H1 (cell line): ENCODE data around the gene GPATCH2L. TPM values are rescaled to one million over a fixed set of nuclear protein-coding genes. Genes with fewer than 3 reads are reported as not detected.

Experiments used
- CTCF ChIA-PET: fragments of 300-600 bp; sonication (Branson Sonifier 250); formaldehyde crosslinking; loops from one replicate; lab custom pipeline; 2021; ENCODE audit not compliant: partially characterized antibody; lab: Charles Lee
- POLR2A ChIA-PET: fragments of 300-600 bp; sonication (Branson Sonifier 250); formaldehyde crosslinking; loops from one replicate; lab custom pipeline; 2021; ENCODE audit warnings: inconsistent platforms; ENCODE audit not compliant: partially characterized antibody; lab: Charles Lee
- DNase-seq, 2 experiments: peaks; one replicate each; pipeline versions ENCODE4 v3.0.0 to v3.0.0-alpha.2; 2010 to 2022; ENCODE audit warnings: low spot score in 2 of 2, low read depth in 1 of 2, mixed read lengths in 1 of 2
- FAIRE-seq: peaks from 2 replicates; lab custom pipeline; 2011; peaks lifted over from hg19 to GRCh38; lab: Jason Lieb, UNC
- H2AFZ ChIP-seq: 2 replicates; pipeline ENCODE4 v1.8.1; 2012; ENCODE audit warnings: low read length, inconsistent platforms
- H2AK5ac ChIP-seq: 2 replicates; pipeline ENCODE4 v1.6.1; 2013; ENCODE audit warnings: low read depth, low read length
- H2BK120ac ChIP-seq: replicated peaks from 2 replicates; pipeline ENCODE3; 2013; ENCODE audit warnings: low read depth, low read length, inconsistent platforms
- H2BK12ac ChIP-seq: 2 replicates; pipeline ENCODE4 v1.6.1; 2013; ENCODE audit warnings: low read depth, low read length
- H2BK15ac ChIP-seq: 2 replicates; pipeline ENCODE4 v1.6.1; 2013; ENCODE audit warnings: low read length
- H2BK20ac ChIP-seq: 2 replicates; pipeline ENCODE4 v1.6.1; 2013; ENCODE audit warnings: low read length
- H2BK5ac ChIP-seq: 2 replicates; pipeline ENCODE4 v1.6.1; 2013; ENCODE audit warnings: low read depth, low read length
- H3K14ac ChIP-seq: 2 replicates; pipeline ENCODE4 v1.6.1; 2013; ENCODE audit warnings: inconsistent platforms; ENCODE audit not compliant: insufficient read length
- H3K18ac ChIP-seq: 2 replicates; pipeline ENCODE4 v1.6.1; 2013; ENCODE audit warnings: low read length; ENCODE audit errors: extremely low read depth
- H3K23ac ChIP-seq: 2 replicates; pipeline ENCODE4 v1.6.1; 2013; ENCODE audit warnings: inconsistent platforms; ENCODE audit not compliant: insufficient read length
- H3K23me2 ChIP-seq: 2 replicates; pipeline ENCODE4 v1.6.1; 2013; ENCODE audit warnings: low read depth, low read length
- H3K27ac ChIP-seq: 2 replicates; pipeline ENCODE4 v1.6.1; 2011; ENCODE audit warnings: low read depth, low read length, inconsistent platforms
- H3K27me3 ChIP-seq, 4 experiments: replicated peaks in 1 of 4; 1 replicate in 1 of 4; 2 replicates in 3 of 4; pipeline versions ENCODE4 v1.6.1 to v1.8.1; 2011 to 2013; ENCODE audit warnings: low read length in 3 of 4, mild to moderate bottlenecking in 3 of 4, inconsistent platforms in 2 of 4, mixed read lengths in 2 of 4, moderate library complexity in 1 of 4; ENCODE audit not compliant: control insufficient read depth in 3 of 4, insufficient read depth in 3 of 4; ENCODE audit errors: extremely low read depth in 1 of 4
- H3K36me3 ChIP-seq, 4 experiments: 2 replicates each; pipeline versions ENCODE4 v1.6.1 to v1.8.1; 2011 to 2013; ENCODE audit warnings: mild to moderate bottlenecking in 4 of 4, low read length in 3 of 4, moderate library complexity in 2 of 4, control low read depth in 1 of 4, inconsistent platforms in 1 of 4; ENCODE audit not compliant: insufficient read depth in 4 of 4, control insufficient read depth in 2 of 4
- H3K4ac ChIP-seq: replicated peaks from 2 replicates; pipeline ENCODE3; 2013; ENCODE audit warnings: low read length, low read depth, mixed read lengths, inconsistent platforms; ENCODE audit not compliant: insufficient read length
- H3K4me1 ChIP-seq, 4 experiments: replicated peaks in 1 of 4; 1 replicate in 1 of 4; 2 replicates in 3 of 4; pipeline versions ENCODE4 v1.6.1 to v1.8.1; 2011 to 2013; ENCODE audit warnings: low read length in 3 of 4, inconsistent platforms in 2 of 4, mixed read lengths in 1 of 4; ENCODE audit not compliant: insufficient read depth in 4 of 4, control insufficient read depth in 3 of 4
- H3K4me2 ChIP-seq, 2 experiments: 2 replicates each; pipeline versions ENCODE4 v1.6.1 to v1.8.1; 2011 to 2013; ENCODE audit warnings: low read depth in 2 of 2, low read length in 2 of 2, control low read depth in 1 of 2, inconsistent platforms in 1 of 2, mild to moderate bottlenecking in 1 of 2; ENCODE audit not compliant: insufficient read depth in 1 of 2
- H3K4me3 ChIP-seq, 4 experiments: fragments of 200-600, 300-600 bp in 1 of 4; sonication (generic), shearing (Covaris generic), sonication (Bioruptor Twin) in 1 of 4; 2 replicates each; pipeline versions ENCODE4 v1.5.1 to v1.8.1; 2011 to 2016; ENCODE audit warnings: low read length in 4 of 4, low read depth in 3 of 4, control low read depth in 2 of 4, inconsistent platforms in 2 of 4, mild to moderate bottlenecking in 2 of 4, mixed read lengths in 1 of 4, moderate library complexity in 1 of 4; ENCODE audit not compliant: insufficient read depth in 2 of 4; ENCODE audit errors: extremely low read depth in 1 of 4
- H3K56ac ChIP-seq: replicated peaks from 2 replicates; pipeline ENCODE3; 2013; ENCODE audit warnings: low read depth, mild to moderate bottlenecking, mixed read lengths, low read length, inconsistent platforms; ENCODE audit not compliant: insufficient read length
- H3K79me1 ChIP-seq: 2 replicates; pipeline ENCODE4 v1.6.1; 2013; ENCODE audit warnings: low read depth, low read length, control low read depth
- H3K79me2 ChIP-seq, 2 experiments: 2 replicates each; pipeline versions ENCODE4 v1.6.1 to v1.8.1; 2012 to 2013; ENCODE audit warnings: low read length in 2 of 2, mild to moderate bottlenecking in 2 of 2, inconsistent platforms in 1 of 2; ENCODE audit not compliant: insufficient read depth in 2 of 2, control insufficient read depth in 1 of 2
- H3K9ac ChIP-seq, 4 experiments: replicated peaks in 1 of 4; 1 replicate in 1 of 4; 2 replicates in 3 of 4; pipeline versions ENCODE4 v1.6.1 to v1.8.1; 2011 to 2013; ENCODE audit warnings: low read depth in 3 of 4, low read length in 3 of 4, control low read depth in 2 of 4, mild to moderate bottlenecking in 2 of 4, moderate library complexity in 2 of 4, inconsistent platforms in 1 of 4; ENCODE audit errors: extremely low read depth in 1 of 4
- H3K9me3 ChIP-seq, 2 experiments: 2 replicates each; pipeline versions ENCODE4 v1.6.1 to v1.8.1; 2012 to 2013; ENCODE audit warnings: mild to moderate bottlenecking in 2 of 2, moderate library complexity in 2 of 2, control low read depth in 1 of 2, inconsistent platforms in 1 of 2, low read depth in 1 of 2, low read length in 1 of 2, mixed read lengths in 1 of 2; ENCODE audit not compliant: insufficient read depth in 2 of 2
- H4K20me1 ChIP-seq, 2 experiments: replicated peaks in 1 of 2; 2 replicates each; pipeline versions ENCODE3 to v1.8.1; 2011 to 2013; ENCODE audit warnings: inconsistent platforms in 2 of 2, low read length in 2 of 2, mild to moderate bottlenecking in 1 of 2; ENCODE audit not compliant: insufficient read depth in 2 of 2, control insufficient read depth in 1 of 2
- H4K5ac ChIP-seq: 2 replicates; pipeline ENCODE4 v1.6.1; 2013; ENCODE audit warnings: low read length, low read depth, mixed read lengths, inconsistent platforms; ENCODE audit not compliant: insufficient read length
- H4K8ac ChIP-seq: 2 replicates; pipeline ENCODE4 v1.8.0; 2013; ENCODE audit warnings: mild to moderate bottlenecking, moderate library complexity, low read length, inconsistent platforms; ENCODE audit not compliant: insufficient read depth; ENCODE audit errors: extremely low read depth
- H4K91ac ChIP-seq: replicated peaks from 2 replicates; pipeline ENCODE3; 2013; ENCODE audit warnings: low read length, mixed read lengths, inconsistent platforms; ENCODE audit not compliant: insufficient read length
- ASH2L ChIP-seq: fragments of 200-600, 300-600 bp; sonication (generic); IDR thresholded peaks from one replicate; pipeline ENCODE4 v1.7.1; 2017; ENCODE audit warnings: low read length
- CEBPB ChIP-seq: IDR thresholded peaks from 2 replicates; pipeline ENCODE4 v1.6.1; 2012; ENCODE audit warnings: low read depth, low read length
- CTCF ChIP-seq, 3 experiments: IDR thresholded peaks; 1 replicate in 2 of 3; 2 replicates in 1 of 3; pipeline versions ENCODE4 v1.5.1 to v1.6.1; 2011; ENCODE audit warnings: low read length in 3 of 3, mild to moderate bottlenecking in 3 of 3, inconsistent platforms in 2 of 3, low read depth in 1 of 3, moderate library complexity in 1 of 3; ENCODE audit not compliant: insufficient read depth in 1 of 3; ENCODE audit errors: control extremely low read depth in 1 of 3
- E2F6 ChIP-seq: IDR thresholded peaks from 2 replicates; pipeline ENCODE4 v1.6.1; 2012; ENCODE audit warnings: inconsistent platforms
- EGR1 ChIP-seq: IDR thresholded peaks from 2 replicates; pipeline ENCODE4 v1.6.1; 2011; ENCODE audit warnings: low read depth, low read length, borderline replicate concordance
- HDAC2 ChIP-seq, 2 experiments: fragments of 300-600 bp in 1 of 2; sonication (generic) in 1 of 2; IDR thresholded peaks; 2 replicates each; pipeline ENCODE4 v1.6.1; 2011 to 2012; ENCODE audit warnings: low read depth in 2 of 2, low read length in 2 of 2, mild to moderate bottlenecking in 2 of 2, moderate library complexity in 2 of 2, borderline replicate concordance in 1 of 2, inconsistent platforms in 1 of 2
- NANOG ChIP-seq: IDR thresholded peaks from 2 replicates; pipeline ENCODE4 v1.6.1; 2011; ENCODE audit warnings: low read length, low read depth, mild to moderate bottlenecking, inconsistent platforms; ENCODE audit not compliant: insufficient read depth, poor library complexity, severe bottlenecking
- POLR2A ChIP-seq, 2 experiments: IDR thresholded peaks; 1 replicate in 1 of 2; 2 replicates in 1 of 2; pipeline ENCODE4 v1.6.1; 2011; ENCODE audit warnings: low read depth in 2 of 2, low read length in 2 of 2, mild to moderate bottlenecking in 2 of 2; ENCODE audit errors: control extremely low read depth in 1 of 2
- WGBS, 2 experiments: shearing (Covaris generic) in 1 of 2; methylation state at CpG; one replicate each; pipeline versions ENCODE4 v1.1.6 to v1.1.7; 2013 to 2015; ENCODE audit warnings: low lambda C conversion rate in 2 of 2, mixed read lengths in 2 of 2, inconsistent platforms in 1 of 2, low coverage in 1 of 2, missing lambda C conversion rate in 1 of 2; ENCODE audit not compliant: insufficient replicate concordance in 2 of 2, insufficient coverage in 1 of 2, insufficient read length in 1 of 2; ENCODE audit errors: extremely low coverage in 1 of 2, missing lambda C conversion rate in 1 of 2; 5-methylcytosine and 5-hydroxymethylcytosine counted together
- polyA plus RNA-seq, 7 experiments: library from polyadenylated mRNA; depleted of rRNA in 3 of 7; stranded (reverse) in 5 of 7; unstranded in 2 of 7; fragments of >200 nt in 5 of 7; fragments of 200-250 nt in 2 of 7; gene quantifications; 1 replicate in 5 of 7; 2 replicates in 1 of 7; 4 replicates in 1 of 7; pipeline versions ENCODE4 v1.2.1 to v1.2.3, GENCODE V29; 2011 to 2013; ENCODE audit warnings: missing spikeins in 2 of 7, mixed read lengths in 2 of 7
- total RNA-seq: library from RNA; stranded (reverse); fragmentation: NEBNext Ultra II Directional; extraction: Animal tissue kit (Norgen Biotek cat#: 25700); gene quantifications from 2 replicates; pipeline ENCODE4 v1.2.1, GENCODE V29; 2021

Gene GPATCH2L
- total and polyA plus RNA-seq, 2 of the 8 experiments (the other 6 are each of a cell fraction or from before 2014, with no cell fraction given): 26.0 to 54.9 TPM

GRCh38 chr14:76113691-76114090, 38.0 kb upstream of the GPATCH2L start:
- Histone ChIP-seq H3K4me2 (peak overlapping the region; percentile 47 to 53), H2BK20ac (peak overlapping the region; percentile 82; the same call in 1 of the 2 replicates), H4K8ac (no peak overlapping the region), H3K23ac (no peak overlapping the region), H3K4ac (peak overlapping the region; percentile 47), H2BK12ac (peak overlapping the region; percentile 86; the same call in 1 of the 2 replicates), H3K79me1 (no peaks in the 10 kb centered on the region), H3K4me3 (peak overlapping the region in 1 of 4 experiments; percentile 21; a peak in 2 of 8 replicates), H2AK5ac (0 out of 2 replicates have a peak overlapping the region, but pooled peaks have one; percentile 65), H2BK15ac (peak overlapping the region; percentile 93; the same call in 1 of the 2 replicates), H2BK120ac (peak overlapping the region; percentile 84), H4K5ac (no peak overlapping the region), H3K18ac (peak overlapping the region; percentile 63; the same call in 1 of the 2 replicates), H2BK5ac (peak overlapping the region; percentile 94; the same call in 1 of the 2 replicates), H4K20me1 (no peaks in the 10 kb centered on the region), H3K23me2 (peaks cover 2% of the 10 kb centered on the region; the same call in 1 of the 2 replicates), H3K56ac (no peak overlapping the region), H3K4me1 (peaks cover 21 to 39% (median 25%) of the 10 kb centered on the region in 4 experiments), H3K27me3 (peaks cover 0 to 4% (median 3%) of the 10 kb centered on the region in 4 experiments; a peak in 2 of 7 replicates), H2AFZ (0 out of 2 replicates have a peak overlapping the region, but pooled peaks have one; percentile 19), H3K36me3 (no peaks in the 10 kb centered on the region), H3K9ac (peak overlapping the region in 1 of 4 experiments; percentile 37; a peak in 1 of 7 replicates), H3K9me3 (no peaks in the 10 kb centered on the region), H3K79me2 (no peaks in the 10 kb centered on the region), H4K91ac (peak overlapping the region; percentile 48), H3K27ac (peak overlapping the region; percentile 28; the same call in 1 of the 2 replicates), H3K14ac (no peak overlapping the region)
- POLR2A ChIA-PET: interaction anchor here (1.2 to 2.4 kb wide), 3 partner anchors 17 to 25 kb away, joined by 4 to 9 read pairs (median 5); no protein-coding TSS in a partner anchor
- 13% methylated on average over 8 of the region's 8 CpGs; no CpG with 5 or more reads in 1 of the 2 experiments for WGBS, 2 experiments
- CTCF ChIA-PET: interaction anchor here (0.8 to 4.8 kb wide), 12 partner anchors 12 to 377 kb away, joined by 3 to 24 read pairs (median 4); no protein-coding TSS in a partner anchor
- DNase-seq (no peak), FAIRE-seq (peak; percentile 88)
- TF ChIP-seq CTCF (IDR thresholded peaks at IDR 0.05; ENCODE audit: control extremely low read depth in 1 of 3, insufficient read depth in 1 of 3, low read depth in 1 of 3, low read length in 3 of 3) (no peak), NANOG (no peak), HDAC2 (IDR thresholded peaks at IDR 0.05; ENCODE audit: borderline replicate concordance in 1 of 2, low read depth in 2 of 2, low read length in 2 of 2) (no peak), POLR2A (IDR thresholded peaks at IDR 0.05; ENCODE audit: control extremely low read depth in 1 of 2, low read depth in 2 of 2, low read length in 2 of 2) (peak in 1 of 2 experiments; percentile 13; a peak in 1 of 3 replicates), EGR1 (no peak), ASH2L (peak; percentile 64), CEBPB (no peak), E2F6 (no peak)
